GM19397 (cell line): ENCODE results near the gene DNAH10.
A peak's percentile ranks its signal among the peaks of the same experiment; 100 is the strongest.

ENCODE experiments used
- ATAC-seq: cut with Tn5 transposase; IDR thresholded peaks from one replicate; pipeline ENCODE4 v1.9.1; 2021; ENCODE audit warnings: mild to moderate bottlenecking, moderate library complexity; ENCODE audit not compliant: unreplicated experiment

The DNAH10 gene

DNA sequence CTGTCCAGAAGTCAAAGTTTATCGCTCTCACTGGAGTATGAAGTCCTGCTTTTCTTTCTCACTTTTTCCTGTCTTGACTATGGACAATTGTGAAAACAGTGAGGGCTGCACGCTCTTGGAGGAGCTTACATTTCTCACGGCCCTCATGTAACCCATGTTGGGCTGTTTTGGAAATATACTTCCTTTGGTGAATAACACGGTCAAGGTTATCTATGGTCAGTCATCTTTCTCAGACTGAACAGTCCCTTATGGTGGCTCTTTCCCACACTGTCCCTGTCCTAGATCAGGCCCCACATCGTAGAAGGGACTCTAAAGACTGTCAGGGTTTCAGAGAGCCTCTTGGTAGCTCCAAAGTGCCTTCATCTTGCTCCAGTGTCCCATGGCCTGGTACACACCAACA, 203.3 kb downstream of the DNAH10 start:
- no peak for ATAC-seq

DNA sequence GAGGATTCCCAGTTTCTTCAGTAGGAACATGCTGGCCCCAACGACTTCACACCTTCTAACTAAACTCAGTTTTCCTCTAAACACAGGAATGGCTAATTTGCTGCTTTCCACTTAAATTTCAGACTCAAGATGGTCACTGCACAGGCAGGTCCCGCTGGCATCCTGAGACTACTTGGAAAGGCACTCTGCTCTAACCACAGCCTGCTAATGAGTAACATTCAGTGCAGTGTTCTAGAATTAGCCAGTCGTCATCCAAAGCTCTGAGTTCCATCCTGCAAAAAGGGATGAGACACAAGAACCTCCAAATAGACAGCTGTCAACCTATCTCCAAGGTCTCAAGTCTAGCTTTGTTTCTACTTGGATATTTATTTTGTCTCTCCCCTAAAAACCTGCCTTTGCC, 204.5 kb downstream of the DNAH10 start:
- ATAC-seq, result no peak

DNA sequence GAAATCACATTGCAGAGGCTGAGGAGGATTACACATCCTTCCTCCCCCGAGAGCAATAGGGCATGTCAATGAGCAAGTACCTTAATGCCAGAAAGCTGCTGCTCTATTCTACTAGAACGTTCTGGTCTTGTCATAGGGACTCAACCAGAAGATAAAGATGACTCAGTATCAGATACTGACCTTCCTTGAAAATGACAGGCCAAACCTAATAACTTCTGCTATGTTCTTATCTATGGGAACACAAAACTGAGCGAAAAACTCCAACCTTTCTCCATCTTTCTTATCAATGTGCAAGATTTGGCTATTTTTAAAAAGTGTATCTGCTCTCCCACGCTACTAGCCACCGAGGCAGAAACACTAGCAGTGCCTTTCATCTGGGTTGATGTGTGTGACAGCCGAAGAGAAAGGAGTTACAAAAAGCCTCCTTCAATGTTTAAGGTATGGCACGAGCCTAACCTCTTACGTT, 205.1 kb downstream of the DNAH10 start:
- ATAC-seq, result no peak

DNA sequence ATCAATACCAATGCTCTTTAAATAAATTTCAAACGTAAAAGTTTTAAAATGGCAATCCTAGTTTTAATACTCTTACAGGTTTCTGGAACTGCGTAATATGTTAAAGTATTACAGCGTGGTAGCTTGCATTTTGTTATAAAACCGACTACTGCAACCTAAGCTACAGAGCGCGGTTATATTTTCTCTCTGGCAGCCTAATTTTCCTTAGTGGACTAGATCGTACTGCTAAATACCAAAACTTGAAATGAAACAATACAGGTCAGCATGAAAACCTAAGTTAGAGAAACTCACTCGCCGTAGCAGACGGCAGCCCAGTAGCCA, 209.3 kb downstream of the DNAH10 start:
- ATAC-seq, result no peak

GRCh38 chr12:123971770-123972456, 209.8 kb downstream of the DNAH10 start:
- ATAC-seq, result no peak

- ATAC-seq, result peak; percentile 83
Observed at GRCh38 chr12:123972457-123973401, 210.6 kb downstream of the DNAH10 start, which contains the start of the genes CCDC92 and ZNF664. Gene CCDC92 (minus strand): TSS chr12:123972831. CDS start chr12:123944305, 28,526 bp downstream. Gene ZNF664 (plus strand): TSS chr12:123973215. CDS start chr12:124012145, 38,930 bp downstream.

DNA sequence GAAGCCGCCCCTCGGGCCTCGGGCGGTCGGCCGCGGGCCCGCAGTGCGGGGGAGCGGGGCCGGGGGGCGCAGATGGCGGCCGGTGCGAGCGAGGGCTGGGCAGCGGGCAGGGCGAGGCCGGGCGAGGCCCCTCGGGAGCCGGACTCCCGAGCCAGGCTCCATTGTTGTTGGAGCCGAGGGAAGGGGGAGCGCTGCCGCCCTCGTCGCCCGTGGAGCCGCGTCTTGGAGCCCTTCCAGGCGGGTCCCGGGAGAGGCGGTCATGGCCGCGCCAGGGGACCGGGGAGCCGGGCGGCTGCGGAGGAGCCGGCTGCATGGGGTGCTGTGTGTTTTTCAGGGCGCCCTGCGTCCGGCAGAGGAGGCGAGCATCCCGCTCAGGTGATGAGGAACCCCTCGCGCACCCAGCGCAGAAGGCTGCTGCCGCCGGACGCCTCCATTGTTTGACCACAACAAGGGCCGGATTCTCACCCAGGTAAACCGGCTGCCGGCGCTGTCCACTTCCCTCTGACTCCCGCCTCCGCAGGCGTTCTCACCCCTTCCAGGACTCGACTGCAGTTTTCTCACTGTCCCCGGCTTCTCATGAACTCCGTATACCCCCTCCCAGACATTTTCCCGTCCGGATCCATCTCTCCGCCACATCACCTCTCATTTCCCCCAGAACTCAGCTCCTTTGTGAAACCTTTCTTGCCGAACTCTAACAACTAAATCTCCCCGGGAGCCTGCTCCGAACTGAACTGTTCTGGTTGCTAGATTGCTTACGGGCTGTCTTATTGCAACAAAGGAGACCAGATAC, 211.6 kb downstream of the DNAH10 start:
- peak; percentile 6 for ATAC-seq

GRCh38 chr12:123976227-123976826, 214.2 kb downstream of the DNAH10 start:
- no peak for ATAC-seq

DNA sequence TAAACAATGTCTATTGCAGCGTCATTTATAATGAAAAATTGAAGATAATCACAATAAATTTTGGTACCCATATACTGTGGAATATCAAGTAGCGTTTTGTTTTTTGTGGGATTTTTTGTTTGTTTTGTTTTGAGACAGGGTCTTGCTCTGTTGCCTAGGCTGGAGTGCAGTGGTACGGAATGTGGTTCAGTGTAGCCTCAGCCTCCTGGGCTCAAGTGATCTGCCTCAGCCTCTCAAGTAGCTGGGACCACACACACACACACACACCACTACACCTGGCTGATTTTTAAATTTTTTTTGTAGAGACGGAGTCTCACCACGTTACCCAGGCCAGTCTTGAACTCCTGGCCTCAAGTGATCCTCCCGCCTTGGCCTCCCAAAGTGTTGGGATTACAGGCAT, 217.5 kb downstream of the DNAH10 start:
- ATAC-seq, result no peak

GRCh38 chr12:123982269-123982668, 220.2 kb downstream of the DNAH10 start:
- ATAC-seq, result no peak

GRCh38 chr12:123983822-123984485, 221.9 kb downstream of the DNAH10 start:
- no peak for ATAC-seq

- no peak for ATAC-seq
Observed at GRCh38 chr12:123984903-123985302, 222.8 kb downstream of the DNAH10 start.
